WI38 (cell line): ENCODE results near the gene PYROXD2.

Source experiments
- H3K4me3 ChIP-seq: 2 replicates; pipeline ENCODE4 v1.5.1; 2011; ENCODE audit warnings: low read depth, mild to moderate bottlenecking, control low read depth, low read length
- TF ChIP-seq, protein P1 (sequence below): IDR thresholded peaks from 2 replicates; pipeline ENCODE4 v1.5.1; 2012; ENCODE audit warnings: low read depth, mild to moderate bottlenecking, control low read depth, low read length

Gene PYROXD2

DNA sequence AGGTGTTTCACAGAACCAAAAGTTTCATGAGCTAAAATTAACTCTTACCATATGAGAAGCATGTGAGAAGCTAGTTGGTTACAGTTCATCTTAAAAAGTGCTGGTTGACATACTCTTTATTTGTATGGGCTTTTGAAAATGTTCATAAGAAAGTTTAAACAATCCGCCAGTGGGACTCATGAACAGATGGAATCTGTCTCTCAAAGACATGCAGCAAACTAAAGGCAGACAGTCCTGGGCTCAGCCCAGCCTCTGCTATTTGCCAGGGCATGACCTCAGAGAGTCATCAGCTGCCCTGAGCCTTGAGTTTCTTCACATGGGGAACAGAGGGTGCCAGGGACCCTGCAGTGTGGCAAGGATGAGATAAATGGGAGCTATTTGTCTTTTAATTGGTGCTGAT lies 3.2 kb downstream of the PYROXD2 start:
- no peak overlapping the region for H3K4me3 ChIP-seq
- TF ChIP-seq, protein P1, sequence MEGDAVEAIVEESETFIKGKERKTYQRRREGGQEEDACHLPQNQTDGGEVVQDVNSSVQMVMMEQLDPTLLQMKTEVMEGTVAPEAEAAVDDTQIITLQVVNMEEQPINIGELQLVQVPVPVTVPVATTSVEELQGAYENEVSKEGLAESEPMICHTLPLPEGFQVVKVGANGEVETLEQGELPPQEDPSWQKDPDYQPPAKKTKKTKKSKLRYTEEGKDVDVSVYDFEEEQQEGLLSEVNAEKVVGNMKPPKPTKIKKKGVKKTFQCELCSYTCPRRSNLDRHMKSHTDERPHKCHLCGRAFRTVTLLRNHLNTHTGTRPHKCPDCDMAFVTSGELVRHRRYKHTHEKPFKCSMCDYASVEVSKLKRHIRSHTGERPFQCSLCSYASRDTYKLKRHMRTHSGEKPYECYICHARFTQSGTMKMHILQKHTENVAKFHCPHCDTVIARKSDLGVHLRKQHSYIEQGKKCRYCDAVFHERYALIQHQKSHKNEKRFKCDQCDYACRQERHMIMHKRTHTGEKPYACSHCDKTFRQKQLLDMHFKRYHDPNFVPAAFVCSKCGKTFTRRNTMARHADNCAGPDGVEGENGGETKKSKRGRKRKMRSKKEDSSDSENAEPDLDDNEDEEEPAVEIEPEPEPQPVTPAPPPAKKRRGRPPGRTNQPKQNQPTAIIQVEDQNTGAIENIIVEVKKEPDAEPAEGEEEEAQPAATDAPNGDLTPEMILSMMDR = no peak

DNA sequence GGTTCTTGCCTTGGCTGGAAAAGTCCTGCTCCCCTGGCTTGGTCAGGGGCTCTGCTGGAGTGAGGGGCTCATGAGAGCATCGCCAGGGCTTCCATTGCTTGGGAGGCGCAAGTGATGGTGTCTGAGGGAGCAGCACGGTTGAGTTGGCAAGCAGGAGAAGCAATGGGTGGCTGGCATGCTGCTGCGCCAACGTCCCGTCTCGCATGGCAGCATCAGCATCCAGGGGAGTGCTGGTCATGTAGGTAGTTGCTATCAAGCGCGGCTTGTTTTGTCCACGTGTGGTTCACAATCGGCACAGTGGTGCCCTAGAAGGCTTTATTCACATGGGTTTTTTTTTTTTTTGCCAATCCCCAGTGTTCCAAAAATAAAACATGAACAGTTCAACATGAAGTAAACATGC lies 3.8 kb downstream of the PYROXD2 start:
- no peak overlapping the region for H3K4me3 ChIP-seq
- TF ChIP-seq, protein P1 = no peak

DNA sequence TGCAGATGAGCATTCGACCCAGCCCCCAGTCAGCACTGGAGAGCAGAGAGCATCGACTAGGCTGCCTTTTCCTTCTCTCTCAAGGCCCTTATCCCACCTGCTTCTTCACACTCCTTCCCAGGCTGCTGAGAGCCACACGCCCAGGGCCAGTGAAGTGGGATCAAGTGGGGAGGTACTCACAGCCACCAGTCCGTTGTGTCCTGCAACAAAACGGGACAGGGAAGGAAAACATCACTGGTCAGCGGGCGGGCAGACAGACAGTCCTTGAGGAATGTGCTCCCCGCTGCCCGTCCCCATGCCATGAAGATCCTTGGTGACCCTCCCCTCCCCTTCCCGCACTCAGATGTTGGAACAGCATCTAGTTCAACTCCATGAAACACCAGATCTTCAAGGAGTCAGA lies 4.2 kb downstream of the PYROXD2 start:
- TF ChIP-seq, protein P1 = no peak
- H3K4me3 ChIP-seq = no peak overlapping the region

DNA sequence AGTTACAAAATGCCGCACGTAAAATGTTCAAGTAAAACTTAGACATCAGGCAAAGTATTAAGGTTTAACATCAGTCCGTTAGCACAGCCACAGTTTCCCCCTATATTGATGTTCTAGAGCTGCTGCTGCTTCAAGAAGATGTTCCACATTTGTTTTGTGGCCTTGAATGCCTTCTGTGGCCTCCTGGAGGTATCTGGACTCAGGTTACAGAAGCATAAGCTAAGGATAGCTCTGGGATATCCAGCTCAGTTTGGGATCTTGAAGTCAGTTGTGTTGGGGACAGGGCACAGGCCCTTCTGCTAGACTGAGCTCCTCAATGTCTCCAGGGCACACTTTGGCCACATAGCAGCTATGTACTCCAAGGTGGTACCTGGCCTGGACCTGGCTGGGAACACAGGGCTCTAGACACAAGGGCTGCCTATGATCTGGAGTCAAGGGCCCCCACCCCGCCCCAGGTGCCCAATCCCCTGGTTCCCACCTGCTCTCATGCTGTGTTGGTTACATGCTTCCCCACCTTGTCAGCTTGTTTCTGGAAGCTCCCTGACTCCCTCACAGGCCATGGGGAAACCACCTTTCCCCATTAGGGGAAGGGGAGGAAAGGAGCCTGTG lies 4.7 kb downstream of the PYROXD2 start:
- TF ChIP-seq, protein P1 = no peak
- H3K4me3 ChIP-seq = no peak overlapping the region

DNA sequence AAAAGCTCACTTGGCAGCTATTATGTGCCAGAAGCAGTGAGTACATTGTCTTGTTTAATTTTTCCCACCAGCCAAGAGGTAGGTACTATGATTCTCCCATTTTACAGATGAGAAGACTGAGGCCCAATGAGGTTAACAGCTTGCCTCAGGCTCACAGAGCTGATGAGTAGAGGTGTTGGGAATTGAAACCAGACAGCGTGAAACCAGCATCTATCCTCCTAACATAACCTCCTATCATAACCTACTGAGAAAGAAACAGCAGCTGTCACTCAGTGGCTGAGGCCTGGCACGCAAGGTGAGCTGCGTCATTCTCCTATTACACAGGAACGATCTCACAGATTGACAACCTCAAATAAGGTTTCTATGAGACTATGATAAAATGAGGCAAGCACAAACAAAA lies 6.2 kb downstream of the PYROXD2 start:
- no peak overlapping the region for H3K4me3 ChIP-seq
- TF ChIP-seq, protein P1 = no peak

DNA sequence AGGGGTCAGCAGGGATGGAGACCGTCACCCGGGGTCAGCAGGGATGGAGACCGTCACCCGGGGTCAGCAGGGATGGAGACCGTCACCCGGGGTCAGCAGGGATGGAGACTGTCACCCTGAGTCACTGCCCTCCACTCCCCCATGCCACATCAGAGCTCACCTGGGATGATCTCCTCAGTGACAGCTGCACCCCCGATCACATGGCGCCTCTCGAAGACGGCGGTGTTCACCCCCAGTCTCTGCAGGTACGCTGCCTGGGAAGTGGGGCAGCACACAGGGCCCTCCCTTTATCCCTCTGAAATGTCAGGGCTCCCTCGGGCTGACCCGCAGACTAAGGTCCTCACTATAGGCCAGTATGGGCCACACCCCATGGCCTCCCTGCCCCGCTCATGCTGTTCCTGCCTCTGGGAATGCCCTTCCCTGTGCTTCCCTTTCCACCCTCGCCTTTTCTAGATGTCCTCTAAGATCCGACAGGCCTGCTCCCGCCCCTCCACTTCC lies 7.2 kb downstream of the PYROXD2 start:
- H3K4me3 ChIP-seq = no peak overlapping the region
- TF ChIP-seq, protein P1 = no peak

DNA sequence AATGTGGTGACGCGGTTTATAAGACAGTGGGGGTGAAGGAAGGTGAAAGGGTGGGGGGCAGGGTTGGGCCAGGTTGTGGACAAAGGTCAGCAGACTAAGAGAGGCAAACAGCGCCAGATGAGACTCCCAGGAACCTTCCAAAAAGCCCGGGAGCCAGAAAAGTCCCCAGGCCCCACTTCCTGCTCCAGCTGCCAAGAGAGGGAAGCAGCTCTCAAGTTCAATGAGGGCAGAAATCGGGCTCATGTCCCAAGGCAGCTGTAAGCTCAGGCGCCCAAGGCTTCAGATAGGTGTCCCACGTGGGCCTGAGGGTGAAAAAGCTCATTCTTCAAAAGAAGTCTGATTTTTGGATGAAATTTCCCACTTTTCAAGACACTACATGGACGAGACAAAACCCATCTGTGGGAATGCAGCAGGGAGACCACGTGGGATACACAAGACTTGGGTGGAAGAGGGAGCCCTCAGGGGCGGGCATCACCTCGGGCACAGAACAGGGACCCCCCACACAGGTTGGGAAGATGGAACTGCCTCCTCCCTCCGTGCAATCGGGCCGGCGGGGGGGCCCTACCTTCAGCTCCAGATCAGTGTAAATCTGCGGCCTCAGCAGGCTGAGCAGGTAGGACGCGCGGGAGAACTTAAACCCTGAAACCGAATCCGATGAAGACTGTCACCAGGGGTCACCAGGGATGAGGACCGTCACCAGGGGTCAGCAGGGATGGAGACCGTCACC lies 7.8 kb downstream of the PYROXD2 start:
- no peak overlapping the region for H3K4me3 ChIP-seq
- TF ChIP-seq, protein P1 = no peak
